Measurements from ENCODE around the gene CAMK1D. TPM values are rescaled to one million over a fixed set of nuclear protein-coding genes. Genes with fewer than 3 reads are reported as not detected.

Gene CAMK1D
- polyA plus RNA-seq, 1 donor (not counting 4 experiments of a cell fraction or from before 2014, with no cell fraction given), result 0.76 TPM

DNA sequence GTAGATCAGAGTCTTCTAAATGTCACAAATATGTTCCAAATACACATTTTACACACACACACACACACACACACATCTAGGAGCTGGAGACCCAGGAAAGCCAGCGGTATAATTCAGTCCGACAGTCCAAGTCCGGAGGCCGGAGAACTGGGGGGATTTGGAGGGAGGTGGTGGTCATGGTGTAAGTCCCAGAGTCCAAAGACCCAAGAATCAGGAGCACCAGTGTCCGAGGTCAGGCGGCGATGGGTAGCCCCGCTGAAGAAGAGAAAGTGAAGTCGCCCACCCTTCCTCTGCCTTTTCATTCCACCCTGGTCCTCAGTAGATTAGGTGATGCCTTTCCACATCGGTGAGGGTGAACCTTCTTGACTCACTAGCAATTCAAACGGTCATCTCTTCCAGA, 154.8 kb downstream of the CAMK1D start:
- Histone ChIP-seq H3K4me3 (ENCODE audit: control insufficient read depth in 2 of 3, extremely low read depth in 1 of 3, insufficient read depth in 2 of 3, low read depth in 1 of 3, low read length in 3 of 3) (no peak overlapping the region), H3K79me2 (ENCODE audit: control insufficient read depth, insufficient read depth, low read length) (no peaks in the 10 kb centered on the region), H3K9me3 (ENCODE audit: control insufficient read depth, low read depth, low read length) (no peaks in the 10 kb centered on the region), H4K20me1 (ENCODE audit: control insufficient read depth, extremely low read depth, insufficient read depth, low read length) (no peaks in the 10 kb centered on the region), H3K4me2 (ENCODE audit: control insufficient read depth, extremely low read depth, insufficient read depth, low read depth, low read length) (no peak overlapping the region), H2AFZ (ENCODE audit: control insufficient read depth, low read length) (no peak overlapping the region), H3K27me3 (ENCODE audit: control insufficient read depth, extremely low read depth, insufficient read depth, low read length) (no peaks in the 10 kb centered on the region), H3K4me1 (ENCODE audit: control insufficient read depth, extremely low read depth, insufficient read depth, low read length) (no peaks in the 10 kb centered on the region), H3K9me1 (ENCODE audit: control insufficient read depth, extremely low read depth, insufficient read depth, low read length) (no peaks in the 10 kb centered on the region), H3K36me3 (ENCODE audit: control insufficient read depth in 2 of 2, extremely low read depth in 1 of 2, insufficient read depth in 2 of 2, low read length in 2 of 2) (no peaks in the 10 kb centered on the region), H3K27ac (ENCODE audit: control insufficient read depth, insufficient read depth, low read length) (no peak overlapping the region), H3K9ac (ENCODE audit: control insufficient read depth, extremely low read depth, insufficient read depth, low read length) (no peak overlapping the region)
- no peak for TF ChIP-seq EZH2 (IDR thresholded peaks at IDR 0.05; ENCODE audit: low read length)
- TF ChIP-seq, protein P1, sequence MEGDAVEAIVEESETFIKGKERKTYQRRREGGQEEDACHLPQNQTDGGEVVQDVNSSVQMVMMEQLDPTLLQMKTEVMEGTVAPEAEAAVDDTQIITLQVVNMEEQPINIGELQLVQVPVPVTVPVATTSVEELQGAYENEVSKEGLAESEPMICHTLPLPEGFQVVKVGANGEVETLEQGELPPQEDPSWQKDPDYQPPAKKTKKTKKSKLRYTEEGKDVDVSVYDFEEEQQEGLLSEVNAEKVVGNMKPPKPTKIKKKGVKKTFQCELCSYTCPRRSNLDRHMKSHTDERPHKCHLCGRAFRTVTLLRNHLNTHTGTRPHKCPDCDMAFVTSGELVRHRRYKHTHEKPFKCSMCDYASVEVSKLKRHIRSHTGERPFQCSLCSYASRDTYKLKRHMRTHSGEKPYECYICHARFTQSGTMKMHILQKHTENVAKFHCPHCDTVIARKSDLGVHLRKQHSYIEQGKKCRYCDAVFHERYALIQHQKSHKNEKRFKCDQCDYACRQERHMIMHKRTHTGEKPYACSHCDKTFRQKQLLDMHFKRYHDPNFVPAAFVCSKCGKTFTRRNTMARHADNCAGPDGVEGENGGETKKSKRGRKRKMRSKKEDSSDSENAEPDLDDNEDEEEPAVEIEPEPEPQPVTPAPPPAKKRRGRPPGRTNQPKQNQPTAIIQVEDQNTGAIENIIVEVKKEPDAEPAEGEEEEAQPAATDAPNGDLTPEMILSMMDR (optimal IDR thresholded peaks at IDR 0.05 in 1 of 3, IDR thresholded peaks at IDR 0.05 in 1 of 3, conservative IDR thresholded peaks at IDR 0.05 in 1 of 3; ENCODE audit: extremely low read depth in 1 of 3, insufficient read depth in 2 of 3, low read length in 3 of 3), result no peak
- dilution Hi-C loops (cut with MboI; ENCODE audit: extremely low pct_ligation_motif_present, low sequenced_read_pairs), result no loop called here
- DNase-seq (ENCODE audit: low read depth, low spot score) (no peak), FAIRE-seq (no peak)

DNA sequence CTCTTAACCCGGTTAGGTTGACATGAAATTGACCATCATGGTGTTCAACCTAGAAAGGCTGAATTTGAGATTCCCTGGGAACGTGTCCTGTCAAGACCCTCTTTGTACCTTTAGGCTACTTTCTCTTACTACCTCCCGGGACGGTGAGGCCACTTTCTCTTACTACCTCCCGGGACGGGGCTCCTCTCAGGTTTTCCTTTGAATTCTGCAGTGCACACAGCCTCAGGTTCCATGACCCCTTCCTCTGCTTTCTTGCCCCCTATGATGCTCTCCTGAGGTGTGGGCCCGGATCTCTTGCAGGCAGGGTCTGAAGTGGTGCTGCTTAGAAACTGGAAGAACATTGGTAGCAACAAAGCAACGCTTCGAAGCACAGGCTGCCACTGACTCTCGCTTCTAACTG, 155.3 kb downstream of the CAMK1D start:
- Histone ChIP-seq H4K20me1 (ENCODE audit: control insufficient read depth, extremely low read depth, insufficient read depth, low read length) (no peaks in the 10 kb centered on the region), H3K36me3 (ENCODE audit: control insufficient read depth in 2 of 2, extremely low read depth in 1 of 2, insufficient read depth in 2 of 2, low read length in 2 of 2) (no peaks in the 10 kb centered on the region), H3K9ac (ENCODE audit: control insufficient read depth, extremely low read depth, insufficient read depth, low read length) (no peak overlapping the region), H3K79me2 (ENCODE audit: control insufficient read depth, insufficient read depth, low read length) (no peaks in the 10 kb centered on the region), H3K9me3 (ENCODE audit: control insufficient read depth, low read depth, low read length) (no peaks in the 10 kb centered on the region), H3K9me1 (ENCODE audit: control insufficient read depth, extremely low read depth, insufficient read depth, low read length) (no peaks in the 10 kb centered on the region), H3K4me1 (ENCODE audit: control insufficient read depth, extremely low read depth, insufficient read depth, low read length) (no peaks in the 10 kb centered on the region), H3K27me3 (ENCODE audit: control insufficient read depth, extremely low read depth, insufficient read depth, low read length) (no peaks in the 10 kb centered on the region), H3K27ac (ENCODE audit: control insufficient read depth, insufficient read depth, low read length) (no peak overlapping the region), H3K4me3 (ENCODE audit: control insufficient read depth in 2 of 3, extremely low read depth in 1 of 3, insufficient read depth in 2 of 3, low read depth in 1 of 3, low read length in 3 of 3) (no peak overlapping the region), H2AFZ (ENCODE audit: control insufficient read depth, low read length) (no peak overlapping the region), H3K4me2 (ENCODE audit: control insufficient read depth, extremely low read depth, insufficient read depth, low read depth, low read length) (no peak overlapping the region)
- dilution Hi-C loops (cut with MboI; ENCODE audit: extremely low pct_ligation_motif_present, low sequenced_read_pairs), result no loop called here
- no peak for DNase-seq (ENCODE audit: low read depth, low spot score)
- TF ChIP-seq, protein P1 (optimal IDR thresholded peaks at IDR 0.05 in 1 of 3, IDR thresholded peaks at IDR 0.05 in 1 of 3, conservative IDR thresholded peaks at IDR 0.05 in 1 of 3; ENCODE audit: extremely low read depth in 1 of 3, insufficient read depth in 2 of 3, low read length in 3 of 3), result no peak
- TF ChIP-seq EZH2 (IDR thresholded peaks at IDR 0.05; ENCODE audit: low read length), result no peak
- FAIRE-seq, result no peak

All from keratinocyte (primary cell).